Loucy (cell line): Measurements from ENCODE around the gene CHIT1.

ENCODE experiments used
- EZH2phosphoT487 ChIP-seq: fragments of 200-600 bp; IDR thresholded peaks from 2 replicates; pipeline ENCODE4 v1.6.1; 2018; ENCODE audit warnings: antibody characterized with exemption, mild to moderate bottlenecking, moderate library complexity, borderline replicate concordance
- TF ChIP-seq, protein P1 (sequence below): fragments of 200-600 bp; sonication (generic); conservative IDR thresholded peaks from 2 replicates; pipeline ENCODE4 v1.5.1; 2014; ENCODE audit warnings: mild to moderate bottlenecking, antibody characterized with exemption, low read length

DNA sequence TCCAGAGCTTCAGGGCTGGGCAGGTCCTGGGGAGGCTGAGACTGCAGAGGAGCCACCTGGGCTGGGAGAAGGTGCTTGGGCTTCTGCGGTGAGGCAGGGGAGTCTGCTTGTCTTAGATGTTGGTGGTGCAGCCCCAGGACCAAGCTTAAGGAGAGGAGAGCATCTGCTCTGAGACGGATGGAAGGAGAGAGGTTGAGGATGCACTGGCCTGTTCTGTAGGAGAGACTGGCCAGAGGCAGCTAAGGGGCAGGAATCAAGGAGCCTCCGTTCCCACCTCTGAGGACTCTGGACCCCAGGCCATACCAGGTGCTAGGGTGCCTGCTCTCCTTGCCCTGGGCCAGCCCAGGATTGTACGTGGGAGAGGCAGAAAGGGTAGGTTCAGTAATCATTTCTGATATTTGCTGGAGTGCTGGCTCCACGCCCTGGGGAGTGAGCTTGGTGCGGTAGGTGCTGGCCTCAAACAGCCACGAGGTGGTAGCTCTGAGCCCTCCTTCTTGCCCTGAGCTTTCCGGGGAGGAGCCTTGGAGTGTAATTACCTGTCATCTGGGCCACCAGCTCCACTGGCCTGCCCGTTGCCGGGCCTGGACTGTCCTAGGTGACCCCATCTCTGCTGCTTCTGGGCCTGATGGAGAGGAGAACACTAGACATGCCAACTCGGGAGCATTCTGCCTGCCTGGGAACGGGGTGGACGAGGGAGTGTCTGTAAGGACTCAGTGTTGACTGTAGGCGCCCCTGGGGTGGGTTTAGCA lies 63.1 kb downstream of the CHIT1 start:
- TF ChIP-seq, protein P1, sequence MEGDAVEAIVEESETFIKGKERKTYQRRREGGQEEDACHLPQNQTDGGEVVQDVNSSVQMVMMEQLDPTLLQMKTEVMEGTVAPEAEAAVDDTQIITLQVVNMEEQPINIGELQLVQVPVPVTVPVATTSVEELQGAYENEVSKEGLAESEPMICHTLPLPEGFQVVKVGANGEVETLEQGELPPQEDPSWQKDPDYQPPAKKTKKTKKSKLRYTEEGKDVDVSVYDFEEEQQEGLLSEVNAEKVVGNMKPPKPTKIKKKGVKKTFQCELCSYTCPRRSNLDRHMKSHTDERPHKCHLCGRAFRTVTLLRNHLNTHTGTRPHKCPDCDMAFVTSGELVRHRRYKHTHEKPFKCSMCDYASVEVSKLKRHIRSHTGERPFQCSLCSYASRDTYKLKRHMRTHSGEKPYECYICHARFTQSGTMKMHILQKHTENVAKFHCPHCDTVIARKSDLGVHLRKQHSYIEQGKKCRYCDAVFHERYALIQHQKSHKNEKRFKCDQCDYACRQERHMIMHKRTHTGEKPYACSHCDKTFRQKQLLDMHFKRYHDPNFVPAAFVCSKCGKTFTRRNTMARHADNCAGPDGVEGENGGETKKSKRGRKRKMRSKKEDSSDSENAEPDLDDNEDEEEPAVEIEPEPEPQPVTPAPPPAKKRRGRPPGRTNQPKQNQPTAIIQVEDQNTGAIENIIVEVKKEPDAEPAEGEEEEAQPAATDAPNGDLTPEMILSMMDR, result peak; percentile 41
- TF ChIP-seq EZH2phosphoT487, result no peak
